ENCODE data around the gene REEP3.

DNA sequence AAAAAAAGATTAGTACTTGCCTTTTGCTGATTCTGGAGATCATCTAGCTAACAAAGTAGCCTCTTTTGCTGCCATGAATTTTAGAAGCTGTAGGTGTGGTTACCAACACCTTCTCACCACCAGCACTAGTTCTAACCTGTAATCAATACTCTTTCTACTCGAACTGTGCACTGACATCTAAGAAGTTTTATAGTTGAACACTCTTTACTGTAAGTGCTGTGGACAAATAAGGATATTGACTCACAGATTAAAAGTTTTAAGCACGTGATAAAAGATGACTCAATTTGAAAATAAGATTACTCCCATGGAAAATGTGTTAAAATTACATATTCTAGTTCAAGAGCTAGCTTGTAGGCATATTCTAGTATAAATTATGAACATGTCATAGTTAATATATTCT lies 89.9 kb downstream of the REEP3 start:
- no peak for TF ChIP-seq EZH2 (IDR thresholded peaks at IDR 0.05; ENCODE audit: borderline replicate concordance, low read depth, low read length, poor library complexity, severe bottlenecking)
- TF ChIP-seq, protein P1, sequence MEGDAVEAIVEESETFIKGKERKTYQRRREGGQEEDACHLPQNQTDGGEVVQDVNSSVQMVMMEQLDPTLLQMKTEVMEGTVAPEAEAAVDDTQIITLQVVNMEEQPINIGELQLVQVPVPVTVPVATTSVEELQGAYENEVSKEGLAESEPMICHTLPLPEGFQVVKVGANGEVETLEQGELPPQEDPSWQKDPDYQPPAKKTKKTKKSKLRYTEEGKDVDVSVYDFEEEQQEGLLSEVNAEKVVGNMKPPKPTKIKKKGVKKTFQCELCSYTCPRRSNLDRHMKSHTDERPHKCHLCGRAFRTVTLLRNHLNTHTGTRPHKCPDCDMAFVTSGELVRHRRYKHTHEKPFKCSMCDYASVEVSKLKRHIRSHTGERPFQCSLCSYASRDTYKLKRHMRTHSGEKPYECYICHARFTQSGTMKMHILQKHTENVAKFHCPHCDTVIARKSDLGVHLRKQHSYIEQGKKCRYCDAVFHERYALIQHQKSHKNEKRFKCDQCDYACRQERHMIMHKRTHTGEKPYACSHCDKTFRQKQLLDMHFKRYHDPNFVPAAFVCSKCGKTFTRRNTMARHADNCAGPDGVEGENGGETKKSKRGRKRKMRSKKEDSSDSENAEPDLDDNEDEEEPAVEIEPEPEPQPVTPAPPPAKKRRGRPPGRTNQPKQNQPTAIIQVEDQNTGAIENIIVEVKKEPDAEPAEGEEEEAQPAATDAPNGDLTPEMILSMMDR (conservative IDR thresholded peaks at IDR 0.05; ENCODE audit: low read depth, low read length), result no peak

Measured in A673 (cell line).